IPS-NIHi7 (cell line): ENCODE results near the gene RPGR.

Source experiments
- DNase-seq: peaks from one replicate; pipeline ENCODE4 v3.0.0; 2012; ENCODE audit warnings: mixed read lengths; ENCODE audit errors: extremely low spot score

Gene RPGR

DNA sequence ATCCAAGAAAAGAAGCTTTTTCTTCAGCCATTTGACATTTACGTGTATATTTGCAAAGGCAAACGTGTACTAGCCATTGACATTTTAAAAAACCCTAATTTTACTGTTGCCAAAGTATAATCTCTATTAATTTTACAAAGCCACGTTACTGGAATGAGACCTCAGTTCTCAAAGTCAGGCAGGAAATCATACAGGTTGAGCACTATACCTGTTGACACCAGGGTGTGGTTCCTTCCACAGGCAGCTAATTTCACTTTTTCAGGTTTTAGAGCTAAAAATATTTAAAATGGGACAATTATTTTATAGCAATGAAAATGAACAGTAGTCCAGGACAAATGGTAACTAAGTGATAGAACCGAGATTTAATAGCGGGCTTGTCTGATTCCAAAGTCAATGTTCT, 6.5 kb downstream of the RPGR start:
- DNase-seq = no peak

DNA sequence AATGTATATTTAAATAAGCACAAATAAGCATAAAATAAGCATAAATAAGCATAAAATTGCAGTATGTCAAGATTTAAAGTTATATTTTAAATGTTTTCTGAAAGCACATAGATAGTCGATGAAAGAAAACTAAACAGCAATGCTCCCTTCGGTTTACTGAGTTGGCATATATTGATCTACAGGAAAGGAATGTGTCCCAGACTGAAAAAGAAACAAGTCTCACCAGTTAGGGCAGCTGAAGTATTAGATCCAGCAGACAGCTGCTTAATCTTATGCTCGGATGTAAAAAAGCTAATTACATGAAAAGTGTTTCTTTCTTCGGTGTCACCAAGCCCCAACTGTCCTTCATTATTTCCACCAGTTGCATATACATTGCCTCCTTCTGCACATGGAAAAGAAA, 8.7 kb downstream of the RPGR start:
- DNase-seq = no peak

DNA sequence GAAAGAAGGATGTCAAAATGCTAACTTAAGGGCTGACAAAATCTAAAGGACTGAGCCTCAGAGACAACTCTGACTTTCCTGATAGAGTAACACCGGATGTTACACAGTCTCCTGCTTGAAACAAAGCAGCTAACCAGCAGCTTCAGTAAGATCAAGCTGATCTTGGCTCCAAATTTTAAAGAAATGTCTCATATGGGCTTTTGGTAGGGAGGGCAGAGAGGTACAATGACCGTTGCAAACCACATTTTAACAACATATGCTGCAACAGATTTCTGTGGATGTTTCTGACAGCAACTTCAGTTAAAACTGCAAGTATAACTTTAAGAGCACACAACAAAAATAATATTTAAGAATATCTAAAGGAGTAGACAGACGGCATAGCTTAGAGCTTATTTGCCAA, 9.1 kb downstream of the RPGR start:
- DNase-seq = no peak

DNA sequence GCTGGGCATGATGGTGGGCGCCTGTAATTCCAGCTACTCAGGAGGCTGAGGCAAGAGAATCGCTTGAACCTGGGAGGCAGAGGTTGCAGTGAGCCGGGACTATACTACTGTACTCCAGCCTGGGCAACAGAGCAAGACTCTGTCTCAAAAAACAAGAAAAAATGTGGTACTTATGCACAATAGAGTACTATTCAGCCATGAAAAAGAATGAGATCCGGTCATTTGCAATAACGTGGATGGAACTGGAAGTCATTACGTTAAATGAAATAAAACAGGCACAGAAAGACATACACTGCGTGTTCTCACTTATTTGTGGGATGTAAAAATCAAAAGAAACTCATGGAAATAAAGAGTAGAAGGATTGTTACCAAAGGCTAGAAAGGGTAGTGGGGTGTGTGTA, 12.1 kb downstream of the RPGR start:
- DNase-seq = no peak

DNA sequence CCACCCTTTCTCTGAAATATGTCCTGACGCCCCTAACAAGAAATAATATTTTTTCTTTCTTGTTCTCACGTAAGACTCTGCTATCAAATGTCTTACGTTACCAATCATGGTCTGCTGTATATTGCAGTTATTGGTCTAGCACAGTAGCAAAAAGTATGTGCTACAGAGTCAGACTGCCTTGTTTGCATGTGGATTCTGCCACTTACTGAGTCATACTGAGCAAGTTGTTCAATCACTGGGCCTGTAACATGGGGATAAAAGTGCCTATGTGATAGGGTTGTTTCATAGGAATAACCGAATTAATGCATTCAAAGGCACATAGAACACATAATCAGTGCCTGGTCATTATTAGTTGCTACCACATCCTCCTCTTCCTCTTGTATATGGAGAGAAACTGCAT, 14.1 kb downstream of the RPGR start:
- DNase-seq = no peak

DNA sequence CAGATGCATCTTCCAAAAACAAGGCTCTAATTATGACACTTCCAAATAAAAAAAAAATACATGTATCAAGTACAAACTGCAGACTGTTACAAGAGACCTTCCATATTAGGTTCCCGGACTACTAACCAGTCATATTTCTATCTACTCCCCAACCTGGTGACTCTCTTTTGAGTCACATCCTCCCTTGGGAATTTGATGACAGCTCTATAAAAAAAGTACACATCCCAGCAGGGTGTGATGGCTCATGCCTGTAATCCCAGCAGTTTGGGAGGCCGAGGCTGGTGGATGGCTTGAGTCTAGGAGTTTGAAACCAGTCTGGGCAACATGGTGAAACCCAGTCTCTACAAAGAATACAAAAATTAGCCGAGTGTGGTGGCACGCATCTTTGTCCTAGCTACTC, 14.9 kb downstream of the RPGR start:
- DNase-seq = no peak

DNA sequence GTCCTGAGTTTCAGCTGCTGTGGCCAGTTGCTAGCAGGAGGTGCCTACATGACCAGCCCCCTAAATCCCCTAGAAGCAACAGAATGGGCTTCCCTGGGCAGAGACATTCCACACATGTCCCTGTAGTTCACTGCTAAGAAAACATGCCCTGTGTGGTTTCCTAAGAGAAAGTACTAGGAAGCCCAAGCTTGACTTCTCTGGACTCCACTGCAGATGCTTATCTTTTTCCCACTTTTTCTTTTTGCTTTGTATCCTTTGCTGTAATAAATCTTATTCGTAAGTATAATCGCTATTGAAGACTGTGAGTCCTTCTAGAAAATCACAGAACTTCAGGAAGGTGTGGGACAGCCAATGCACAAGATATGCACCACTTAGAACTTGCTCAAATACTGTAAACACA, 15.6 kb downstream of the RPGR start:
- DNase-seq = no peak

DNA sequence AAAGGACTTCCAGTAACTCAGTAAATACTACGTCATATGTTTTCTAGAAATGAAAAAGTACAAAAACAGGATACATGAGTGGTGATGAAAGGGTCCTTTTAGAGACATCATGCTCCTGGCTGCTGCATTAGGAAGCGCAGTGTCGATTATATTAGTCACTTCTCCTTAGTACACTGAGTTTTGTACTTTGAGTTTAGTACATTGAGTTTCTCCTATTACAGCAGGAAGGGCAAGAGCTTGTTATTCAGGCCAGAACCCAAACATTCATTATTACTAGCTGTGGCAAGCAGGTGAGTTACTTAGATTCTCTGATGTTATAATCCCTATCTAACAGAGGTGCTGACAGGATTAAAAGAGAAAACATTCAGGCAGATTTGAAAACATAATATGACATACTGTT, 21.3 kb downstream of the RPGR start:
- no peak for DNase-seq

DNA sequence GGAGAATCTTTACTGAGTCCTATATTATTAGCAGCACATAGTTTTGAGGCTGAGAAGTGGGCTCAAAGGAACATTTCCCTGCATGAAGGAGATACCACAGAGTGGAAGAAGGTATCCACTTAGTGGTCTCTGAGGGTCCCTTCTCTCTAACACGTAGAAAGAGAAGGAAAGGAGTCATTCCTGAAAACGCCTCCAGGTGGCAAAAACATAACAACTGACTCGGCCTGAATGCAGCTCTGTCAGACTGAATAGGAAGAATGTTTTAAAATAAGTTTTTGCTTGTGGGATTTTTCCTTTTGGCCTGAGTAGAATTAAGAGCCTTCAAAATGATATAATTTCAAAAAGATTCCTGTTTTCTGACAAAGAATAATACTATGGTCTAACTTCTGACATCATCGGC, 23.3 kb downstream of the RPGR start:
- DNase-seq = peak; percentile 20

DNA sequence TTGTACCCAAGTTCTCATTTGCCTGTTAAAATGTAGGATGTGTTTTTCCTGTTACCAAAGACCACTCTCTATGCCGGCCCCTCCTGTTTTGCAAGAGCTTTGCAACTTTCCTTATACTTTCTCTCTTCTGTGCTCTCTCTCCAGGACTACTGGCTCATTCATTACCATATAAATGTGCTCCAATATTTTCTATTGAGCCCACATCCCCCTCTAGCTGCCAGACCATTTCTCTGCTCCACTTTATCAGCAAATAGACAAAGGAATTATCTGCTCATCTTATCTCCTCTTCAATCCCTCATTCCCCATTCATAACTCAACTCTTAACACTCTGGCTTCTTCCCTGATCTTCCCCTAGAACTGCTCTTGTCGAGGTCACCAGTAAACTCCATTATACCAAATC, 33.6 kb downstream of the RPGR start:
- DNase-seq = no peak

DNA sequence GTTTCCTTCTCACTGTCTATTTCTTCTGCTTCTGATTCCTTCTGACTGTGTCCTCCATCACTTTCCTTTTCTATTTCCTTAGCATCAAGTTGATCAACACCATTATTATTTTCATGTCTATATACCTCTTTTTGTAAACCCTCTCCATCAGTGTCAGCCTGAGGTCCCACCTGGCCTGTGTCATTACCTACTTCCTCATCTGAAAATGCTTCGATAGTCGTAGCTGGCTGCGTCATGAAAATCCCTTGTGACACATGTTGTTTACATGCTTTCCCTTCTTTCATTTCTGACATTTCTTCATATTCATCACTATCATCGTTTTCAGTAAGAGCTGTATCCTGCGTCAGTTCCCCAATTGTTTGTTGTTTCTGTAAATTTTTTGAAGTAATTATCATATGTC, 39.6 kb downstream of the RPGR start:
- no peak for DNase-seq

DNA sequence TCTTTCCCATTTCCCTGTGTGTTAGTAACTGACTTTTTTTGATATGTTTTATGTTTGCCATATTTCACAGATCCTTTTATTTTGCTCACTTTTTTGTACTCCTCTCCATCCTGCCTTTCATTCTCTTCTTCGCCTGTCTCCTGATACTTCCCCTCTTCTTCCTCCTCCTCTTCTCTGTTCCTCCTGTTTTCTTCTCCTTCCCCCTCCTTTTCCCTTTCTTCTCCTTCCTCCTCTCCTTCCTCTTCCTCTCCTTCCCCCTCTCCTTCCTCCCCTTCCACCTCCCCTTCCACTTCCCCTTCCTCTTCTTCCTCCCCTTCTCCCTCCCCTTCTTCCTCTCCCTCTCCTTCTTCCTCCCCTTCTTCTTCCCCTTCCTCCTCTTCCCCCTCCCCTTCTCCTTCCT, 41.7 kb downstream of the RPGR start:
- no peak for DNase-seq

DNA sequence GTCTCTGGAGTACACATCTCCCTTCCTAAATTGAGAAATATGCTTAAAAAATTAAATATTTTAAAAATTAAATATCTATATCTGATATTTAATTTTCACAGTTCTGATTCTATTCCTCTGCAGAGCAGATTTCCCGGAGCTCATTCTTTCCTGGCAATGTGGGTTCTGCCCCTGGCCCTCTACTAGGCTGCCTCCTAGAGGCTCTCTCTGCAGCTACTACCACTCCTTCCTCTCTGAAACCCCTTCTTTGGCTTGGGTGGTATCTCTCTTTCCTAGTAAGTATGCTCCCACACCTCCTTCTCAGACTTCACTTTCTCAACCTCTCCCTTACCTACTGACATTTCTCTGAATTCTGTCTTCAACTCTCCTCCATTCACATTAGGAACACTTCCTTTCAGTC, 45.3 kb downstream of the RPGR start:
- DNase-seq = peak; percentile 45

DNA sequence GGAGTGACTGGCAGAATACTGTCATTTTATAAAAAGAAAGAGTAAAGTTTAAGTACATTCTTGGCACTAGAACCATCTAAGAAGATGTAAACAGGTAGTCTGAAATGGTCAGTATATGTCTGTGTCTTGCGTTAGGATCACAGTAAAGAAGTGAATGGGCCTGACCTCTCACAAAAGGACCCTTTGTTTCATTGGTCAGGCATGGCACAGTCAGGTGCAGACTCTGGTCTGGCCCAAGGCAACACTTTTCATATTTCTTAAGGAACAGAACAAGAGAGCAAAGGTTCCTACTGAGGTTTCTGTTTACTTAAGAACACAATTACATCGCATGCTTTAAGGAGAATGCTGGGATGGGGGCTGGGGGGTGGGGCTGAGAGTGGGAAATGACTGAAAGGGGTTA, 48.1 kb downstream of the RPGR start:
- no peak for DNase-seq

DNA sequence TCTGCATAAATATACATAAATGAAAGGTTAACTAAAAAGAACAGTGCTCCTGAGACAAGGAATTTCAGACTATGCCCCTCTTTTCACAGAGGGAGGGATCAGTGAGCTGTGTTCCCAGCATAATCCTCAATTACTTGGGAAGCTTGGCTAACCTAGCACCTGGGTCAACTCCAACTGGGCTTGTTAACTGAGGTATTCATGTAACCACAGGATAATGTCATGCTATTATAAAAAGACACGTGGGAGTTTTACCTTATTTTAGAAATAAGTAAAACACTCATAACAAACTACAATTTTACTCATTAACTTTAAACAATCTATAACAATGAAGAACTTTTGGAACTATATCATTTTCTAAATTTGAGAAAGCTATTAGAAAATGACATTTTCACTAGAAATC, 48.6 kb downstream of the RPGR start:
- DNase-seq = no peak

DNA sequence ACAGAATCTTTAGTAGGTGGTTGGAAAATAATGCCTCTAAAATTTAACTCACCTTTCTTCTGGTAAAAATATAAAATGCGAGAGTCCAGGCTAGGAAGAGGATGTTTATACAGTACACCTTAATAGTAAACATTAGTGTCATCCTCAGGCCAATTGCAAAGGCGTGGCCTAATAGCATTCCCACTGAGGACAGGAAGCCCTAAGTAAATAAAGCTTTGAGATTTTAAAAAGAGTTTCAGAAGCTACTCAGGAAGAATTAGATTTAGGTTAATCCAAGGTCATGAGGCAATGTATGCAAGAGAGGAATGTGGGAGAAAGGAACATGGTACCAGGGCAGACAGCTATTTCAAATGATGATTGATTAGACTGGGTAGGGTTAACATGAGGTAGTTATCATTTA, 49.5 kb downstream of the RPGR start:
- DNase-seq = no peak

DNA sequence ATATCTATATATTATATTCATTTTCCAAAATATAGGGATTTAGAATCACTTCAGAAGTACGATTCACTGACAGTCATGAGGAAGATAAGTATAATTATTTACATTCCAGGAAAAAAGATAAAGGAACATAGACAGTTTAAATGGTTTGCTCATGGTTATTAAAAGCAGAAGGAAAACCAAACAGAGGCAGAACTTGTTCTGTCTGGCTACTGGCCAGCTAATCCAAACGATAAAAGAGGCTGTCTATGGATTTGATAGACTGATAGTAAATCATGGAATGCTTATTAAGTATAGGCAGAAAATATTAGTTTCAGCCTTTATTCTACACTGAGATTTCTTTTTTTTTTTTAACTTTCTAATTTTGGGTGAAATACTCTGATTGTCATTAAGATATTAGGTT, 50.2 kb downstream of the RPGR start:
- DNase-seq = no peak

DNA sequence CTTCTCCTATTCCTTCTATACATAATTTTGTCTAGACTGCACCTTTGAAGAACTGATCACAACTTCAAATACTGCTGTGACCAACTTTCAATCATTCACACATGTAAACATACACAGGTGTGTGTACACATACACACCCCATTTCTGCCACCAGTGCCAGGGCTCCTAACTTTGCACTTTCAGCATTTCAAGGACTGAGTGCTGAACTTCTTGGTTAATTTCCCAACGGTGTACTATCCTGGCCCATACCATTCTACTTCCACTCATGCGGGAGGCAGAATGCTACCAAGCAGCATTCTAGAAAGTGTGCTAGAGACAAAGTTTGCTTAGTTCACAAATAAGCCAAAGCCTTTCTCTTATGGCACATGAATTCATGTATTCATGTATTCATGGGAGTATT, 51.2 kb downstream of the RPGR start:
- no peak for DNase-seq

DNA sequence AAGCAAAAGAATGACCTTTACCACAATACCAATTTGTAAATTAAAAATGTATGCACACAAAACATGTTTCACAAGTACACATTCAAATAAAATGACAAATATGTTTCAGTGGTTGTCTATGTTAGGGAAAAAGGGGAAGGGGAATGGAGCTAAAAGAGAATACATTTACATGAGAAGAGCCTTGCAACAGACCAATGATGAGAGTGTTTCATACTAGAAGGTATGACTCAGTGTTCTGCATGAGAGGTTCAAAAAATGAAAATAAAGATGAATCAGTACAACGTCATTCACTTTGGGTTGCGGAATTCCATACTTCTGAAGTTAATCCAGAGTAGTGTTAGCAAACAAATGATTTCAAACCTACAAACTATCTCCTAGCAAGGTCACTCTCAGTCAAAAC, 51.7 kb downstream of the RPGR start:
- no peak for DNase-seq

DNA sequence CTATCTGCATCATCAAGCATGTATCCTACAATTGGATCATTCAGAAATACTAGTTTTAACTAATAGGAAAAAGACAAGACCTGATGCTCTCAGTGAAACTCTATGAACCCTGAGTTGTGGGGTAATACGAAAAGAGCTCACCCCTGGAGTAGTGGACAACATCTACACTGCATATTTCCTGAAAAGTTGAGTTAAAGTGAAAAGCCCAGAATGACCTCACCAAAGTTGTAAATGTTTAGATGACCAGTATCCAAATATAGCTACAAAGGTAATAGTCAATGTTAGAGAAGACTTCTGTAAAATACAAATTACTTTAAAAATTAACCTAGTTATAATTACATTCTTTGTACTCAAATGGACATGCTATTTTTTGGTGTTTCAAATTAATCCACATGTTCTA, 53.9 kb downstream of the RPGR start:
- DNase-seq = no peak

DNA sequence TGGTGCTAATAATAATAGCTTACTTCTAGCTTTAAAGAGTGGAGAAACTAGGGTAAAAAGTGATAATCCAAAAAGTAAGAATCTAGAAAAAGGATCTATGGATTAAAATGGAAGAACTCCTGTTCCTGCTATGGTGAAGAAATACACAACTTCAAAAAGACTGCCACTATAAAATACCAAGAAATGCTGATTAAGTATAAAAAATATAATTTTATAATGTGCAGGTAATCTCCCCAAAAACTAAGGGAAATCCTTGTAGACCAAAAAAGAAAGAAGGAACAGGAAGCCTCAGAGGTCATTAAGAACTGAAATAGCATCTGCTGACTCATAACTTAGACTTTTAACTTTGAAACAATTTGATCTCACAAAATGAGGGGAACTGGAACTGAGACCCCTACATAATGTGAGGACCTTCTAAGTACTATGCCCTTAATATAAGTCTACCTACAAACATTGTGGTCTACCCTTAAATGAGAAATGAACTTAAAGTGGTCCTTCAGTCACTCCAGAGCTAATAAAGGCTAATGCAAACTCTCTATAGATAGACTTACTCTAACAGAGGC, 56.1 kb downstream of the RPGR start:
- no peak for DNase-seq

DNA sequence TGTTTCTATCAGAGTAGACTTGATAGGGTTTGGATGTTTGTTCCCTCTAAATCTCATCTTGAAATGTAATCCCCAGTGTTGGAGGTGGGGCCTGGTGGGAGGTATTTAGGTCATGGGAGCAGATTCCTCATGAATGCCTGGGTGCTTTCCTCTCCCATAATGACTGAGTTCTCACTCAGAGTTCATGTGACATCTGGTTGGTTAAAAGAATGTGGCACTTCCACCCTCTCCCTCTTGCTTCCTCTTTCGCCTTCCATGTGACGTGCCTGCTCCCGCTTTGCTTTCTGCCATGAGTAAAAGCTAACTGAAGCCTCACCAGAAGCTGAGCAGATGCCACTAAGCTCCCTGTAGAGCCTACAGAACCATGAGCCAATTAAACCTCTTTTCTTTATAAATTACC, 59.3 kb downstream of the RPGR start:
- DNase-seq = no peak

DNA sequence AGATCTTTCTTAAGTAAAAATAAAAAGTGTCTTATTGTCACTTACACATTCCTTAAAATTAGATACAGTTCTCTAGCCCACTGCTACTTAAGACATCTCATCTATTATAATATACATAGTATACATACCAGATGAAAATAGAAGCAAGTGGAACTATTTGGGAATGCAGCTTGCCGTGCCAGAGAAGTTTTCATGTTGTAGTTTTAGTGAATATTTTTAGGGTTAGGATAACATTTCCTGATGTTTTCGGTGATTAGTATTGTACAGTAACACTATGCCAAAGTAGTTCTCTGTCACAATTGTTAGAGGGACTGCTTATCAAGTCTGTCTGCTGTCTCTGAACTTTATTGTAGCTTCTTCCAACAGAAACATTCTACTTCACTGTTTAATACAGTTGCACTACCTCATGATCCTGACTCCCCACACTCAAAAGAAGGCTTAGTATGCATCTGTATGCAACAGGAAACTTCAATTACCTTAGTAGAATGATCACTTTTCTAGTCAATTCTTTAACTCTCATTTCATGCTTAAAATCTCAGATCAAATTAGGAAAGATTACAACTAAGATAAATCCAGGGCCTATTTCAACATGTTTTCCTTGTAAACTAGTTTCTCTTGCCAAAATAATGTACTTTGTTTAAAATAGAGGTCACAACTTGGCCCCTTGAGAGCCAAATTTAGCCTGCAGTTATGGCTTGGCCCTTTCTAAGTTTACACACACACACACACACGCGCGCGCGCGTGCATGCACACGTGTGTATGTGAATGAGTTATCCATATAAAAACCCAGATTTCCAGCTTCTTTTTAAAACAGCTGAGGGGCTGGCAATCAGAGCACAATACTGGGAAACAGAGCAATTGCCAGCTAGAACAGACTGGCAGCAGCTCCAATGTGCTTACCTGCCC, 64.3 kb downstream of the RPGR start:
- DNase-seq = no peak

DNA sequence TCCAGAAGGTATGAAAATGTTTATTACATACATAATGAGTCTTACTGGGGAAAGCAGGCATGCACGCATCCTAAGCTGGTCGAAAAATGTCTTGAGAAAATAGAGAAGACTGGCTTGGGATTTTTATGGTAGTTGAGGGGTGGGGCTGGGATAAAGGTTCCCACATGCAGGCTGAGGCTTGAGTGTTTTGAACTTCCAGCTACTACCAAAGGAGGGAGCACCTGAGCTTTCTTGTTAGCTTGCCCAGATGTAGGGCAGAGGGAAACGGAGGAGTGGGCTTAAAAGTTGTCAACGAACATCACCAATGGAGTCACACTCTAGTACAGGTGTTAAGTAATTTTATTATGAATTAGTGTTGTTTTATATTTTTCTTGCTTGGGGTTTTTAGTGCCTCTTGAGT, 67.1 kb downstream of the RPGR start:
- peak; percentile 84 for DNase-seq
